Fibroblast of skin of abdomen (primary cell): ENCODE results near the gene CATSPER3.

Source experiments
- DNase-seq: peaks from one replicate; pipeline ENCODE4 v3.0.0-alpha.2; 2013

The CATSPER3 gene

GRCh38 chr5:135011355-135012032 lies 43.8 kb downstream of the CATSPER3 start:
- DNase-seq = no peak

- DNase-seq = no peak
These were observed 44.4 kb downstream of the CATSPER3 start for GRCh38 chr5:135012033-135012588.

GRCh38 chr5:135012951-135013391 lies 45.3 kb downstream of the CATSPER3 start:
- DNase-seq = no peak

GRCh38 chr5:135013445-135013844 lies 45.7 kb downstream of the CATSPER3 start:
- no peak for DNase-seq

GRCh38 chr5:135013947-135014570 lies 46.4 kb downstream of the CATSPER3 start:
- no peak for DNase-seq

- no peak for DNase-seq
These were observed 48.2 kb downstream of the CATSPER3 start for GRCh38 chr5:135015942-135016341.

GRCh38 chr5:135016861-135017290 lies 49.2 kb downstream of the CATSPER3 start:
- DNase-seq = no peak

GRCh38 chr5:135018457-135018856 lies 50.8 kb downstream of the CATSPER3 start:
- no peak for DNase-seq

GRCh38 chr5:135019314-135019713 lies 51.6 kb downstream of the CATSPER3 start:
- DNase-seq = no peak

GRCh38 chr5:135020111-135020895 lies 52.6 kb downstream of the CATSPER3 start:
- no peak for DNase-seq

- no peak for DNase-seq
These were observed 57.4 kb downstream of the CATSPER3 start for GRCh38 chr5:135024956-135025729.

GRCh38 chr5:135025730-135026644 lies 58.3 kb downstream of the CATSPER3 start:
- no peak for DNase-seq

- DNase-seq = no peak
These were observed 59.0 kb downstream of the CATSPER3 start for GRCh38 chr5:135026645-135027265.

GRCh38 chr5:135027266-135027696 lies 59.6 kb downstream of the CATSPER3 start:
- no peak for DNase-seq

- no peak for DNase-seq
These were observed 60.2 kb downstream of the CATSPER3 start for GRCh38 chr5:135027697-135028615.

- DNase-seq = no peak
These were observed 61.2 kb downstream of the CATSPER3 start for GRCh38 chr5:135028791-135029476.

GRCh38 chr5:135029477-135030122 lies 61.9 kb downstream of the CATSPER3 start:
- no peak for DNase-seq
